HEK293 (cell line): ENCODE measurements around the gene TP53I11.

Experiments
- CTCF ChIA-PET: fragments of 350-600 bp; formaldehyde crosslinking; extraction: SDS; loops from one replicate; lab custom pipeline; 2021; ENCODE audit warnings: antibody characterized with exemption; lab: Yijun Ruan, JAX
- POLR2A ChIA-PET: fragments of 300-600 bp; formaldehyde crosslinking; extraction: SDS; loops from one replicate; lab custom pipeline; 2020; ENCODE audit warnings: antibody characterized with exemption, inconsistent platforms; lab: Yijun Ruan, JAX
- H3K27ac ChIP-seq: fragments of 200-500 bp; sonication (Bioruptor generic); 2 replicates; pipeline ENCODE4 v1.5.1; 2014; ENCODE audit warnings: low read depth, low read length, control low read depth, inconsistent platforms; ENCODE audit errors: extremely low read depth
- H3K36me3 ChIP-seq, 2 experiments: fragments of 200-500 bp in 1 of 2; sonication (Bioruptor generic) in 1 of 2; 1 replicate in 1 of 2; 2 replicates in 1 of 2; pipeline ENCODE4 v1.5.1; 2014 to 2017; ENCODE audit warnings: inconsistent platforms in 2 of 2, low read length in 2 of 2; ENCODE audit not compliant: control insufficient read depth in 2 of 2, insufficient read depth in 1 of 2
- H3K4me1 ChIP-seq: fragments of 200-500 bp; sonication (Bioruptor generic); 2 replicates; pipeline ENCODE4 v1.5.1; 2014; ENCODE audit warnings: mild to moderate bottlenecking, low read length, inconsistent platforms; ENCODE audit not compliant: control insufficient read depth, insufficient read depth
- H3K4me3 ChIP-seq: 2 replicates; pipeline ENCODE4 v1.5.1; 2011; ENCODE audit warnings: low read depth, mild to moderate bottlenecking, control low read depth, low read length, moderate library complexity
- H3K9me3 ChIP-seq: fragments of 200-500 bp; sonication (Bioruptor generic); 2 replicates; pipeline ENCODE4 v1.5.1; 2014; ENCODE audit warnings: low read depth, low read length, inconsistent platforms; ENCODE audit not compliant: control insufficient read depth, insufficient read depth
- AEBP2 ChIP-seq: fragments of 450-650 bp; formaldehyde crosslinking; IDR thresholded peaks from 2 replicates; pipeline ENCODE4 v1.5.1; 2016; ENCODE audit warnings: missing biosample characterization, missing genetic modification characterization, borderline replicate concordance
- FEZF1 ChIP-seq: fragments of 450-650 bp; formaldehyde crosslinking; IDR thresholded peaks from 2 replicates; pipeline ENCODE4 v1.5.1; 2016; ENCODE audit warnings: missing biosample characterization, missing genetic modification characterization
- GLI4 ChIP-seq: fragments of 450-650 bp; formaldehyde crosslinking; IDR thresholded peaks from 2 replicates; pipeline ENCODE4 v1.5.1; 2016; ENCODE audit warnings: missing biosample characterization, missing genetic modification characterization
- GLIS1 ChIP-seq: fragments of 450-650 bp; formaldehyde crosslinking; IDR thresholded peaks from 2 replicates; pipeline ENCODE4 v1.5.1; 2016; ENCODE audit warnings: missing biosample characterization, missing genetic modification characterization
- TRIM28 ChIP-seq: IDR thresholded peaks from 2 replicates; pipeline ENCODE4 v1.6.1; 2011; ENCODE audit warnings: low read length, control low read depth, borderline replicate concordance
- ZBTB17 ChIP-seq: fragments of 450-650 bp; formaldehyde crosslinking; IDR thresholded peaks from 2 replicates; pipeline ENCODE4 v1.5.1; 2016; ENCODE audit warnings: missing biosample characterization, missing genetic modification characterization
- ZBTB48 ChIP-seq: fragments of 450-650 bp; formaldehyde crosslinking; IDR thresholded peaks from 2 replicates; pipeline ENCODE4 v1.5.1; 2016; ENCODE audit warnings: missing biosample characterization, missing genetic modification characterization
- ZNF133 ChIP-seq: fragments of 450-650 bp; formaldehyde crosslinking; IDR thresholded peaks from 2 replicates; pipeline ENCODE4 v1.5.1; 2016; ENCODE audit warnings: missing biosample characterization, missing genetic modification characterization
- ZNF148 ChIP-seq: fragments of 450-650 bp; formaldehyde crosslinking; IDR thresholded peaks from 2 replicates; pipeline ENCODE4 v1.5.0; 2017; ENCODE audit warnings: missing biosample characterization, missing genetic modification characterization, borderline replicate concordance
- ZNF214 ChIP-seq: fragments of 450-650 bp; formaldehyde crosslinking; IDR thresholded peaks from 2 replicates; pipeline ENCODE4 v1.5.1; 2017; ENCODE audit warnings: missing biosample characterization, mild to moderate bottlenecking, missing genetic modification characterization, borderline replicate concordance
- ZNF302 ChIP-seq: fragments of 450-650 bp; formaldehyde crosslinking; IDR thresholded peaks from 2 replicates; pipeline ENCODE4 v1.5.1; 2016; ENCODE audit warnings: missing biosample characterization, missing genetic modification characterization, low read depth
- ZNF335 ChIP-seq: fragments of 450-650 bp; formaldehyde crosslinking; conservative IDR thresholded peaks from 2 replicates; pipeline ENCODE4 v1.5.1; 2016; ENCODE audit warnings: missing biosample characterization, missing genetic modification characterization
- ZNF366 ChIP-seq: fragments of 450-650 bp; formaldehyde crosslinking; conservative IDR thresholded peaks from 2 replicates; pipeline ENCODE4 v1.5.1; 2016; ENCODE audit warnings: missing biosample characterization, missing genetic modification characterization
- ZNF404 ChIP-seq: fragments of 450-650 bp; formaldehyde crosslinking; IDR thresholded peaks from 2 replicates; pipeline ENCODE4 v1.5.1; 2017; ENCODE audit warnings: missing biosample characterization, missing genetic modification characterization
- ZNF433 ChIP-seq: fragments of 450-650 bp; formaldehyde crosslinking; IDR thresholded peaks from 2 replicates; pipeline ENCODE4 v1.5.1; 2016; ENCODE audit warnings: missing biosample characterization, missing genetic modification characterization, low read depth
- ZNF544 ChIP-seq: fragments of 450-650 bp; formaldehyde crosslinking; IDR thresholded peaks from 2 replicates; pipeline ENCODE4 v1.5.0; 2017; ENCODE audit warnings: missing biosample characterization, missing genetic modification characterization
- ZNF670 ChIP-seq: fragments of 450-650 bp; formaldehyde crosslinking; IDR thresholded peaks from 2 replicates; pipeline ENCODE4 v1.5.1; 2016; ENCODE audit warnings: missing biosample characterization, missing genetic modification characterization, low read depth
- ZNF791 ChIP-seq: fragments of 450-650 bp; formaldehyde crosslinking; IDR thresholded peaks from 2 replicates; pipeline ENCODE4 v1.5.1; 2016; ENCODE audit warnings: missing biosample characterization, missing genetic modification characterization
- ZNF830 ChIP-seq: fragments of 450-650 bp; IDR thresholded peaks from 2 replicates; pipeline ENCODE4 v1.5.0; 2018; ENCODE audit warnings: missing biosample characterization, missing genetic modification characterization, low read depth, mild to moderate bottlenecking, moderate library complexity
- TF ChIP-seq, protein P1 (sequence below): fragments of 450-650 bp; formaldehyde crosslinking; IDR thresholded peaks from 2 replicates; pipeline ENCODE4 v1.5.1; 2016; ENCODE audit warnings: missing biosample characterization, missing genetic modification characterization
- TF ChIP-seq, protein P2 (sequence below): fragments of 450-650 bp; formaldehyde crosslinking; IDR thresholded peaks from 2 replicates; pipeline ENCODE4 v1.5.1; 2016; ENCODE audit warnings: missing biosample characterization, missing genetic modification characterization

TP53I11 gene

GRCh38 chr11:44982496-44983062 is 31.9 kb upstream of the TP53I11 start:
- no peaks in the 10 kb centered on the region for H3K9me3 ChIP-seq
- ChIA-PET POLR2A (no interaction called here), CTCF (interaction anchor here (1.4 kb wide), 1 partner anchor 53 kb away, joined by 4 read pairs; no protein-coding TSS in a partner anchor)

GRCh38 chr11:44980533-44981427 is 30.1 kb upstream of the TP53I11 start:
- Histone ChIP-seq H3K4me1 (no peaks in the 10 kb centered on the region; the same call in 1 of the 2 replicates), H3K36me3 (no peaks in the 10 kb centered on the region), H3K4me3 (no peak overlapping the region), H3K9me3 (no peaks in the 10 kb centered on the region), H3K27ac (no peak overlapping the region)
- TF ChIP-seq ZNF830, result no peak
- no peak for TF ChIP-seq ZNF302
- no peak for TF ChIP-seq ZNF133 (tag by site-specific recombination)
- TF ChIP-seq ZNF404 (tag by site-specific recombination), result no peak
- no peak for TF ChIP-seq GLI4 (tag by site-specific recombination)
- no peak for TF ChIP-seq ZNF214 (tag by site-specific recombination)
- no peak for TF ChIP-seq ZNF433
- TF ChIP-seq ZNF366, result no peak
- no peak for TF ChIP-seq ZNF148 (tag by site-specific recombination)
- no peak for TF ChIP-seq ZBTB17 (tag by site-specific recombination)
- TF ChIP-seq ZNF544, result no peak
- no peak for TF ChIP-seq ZNF670 (tag by site-specific recombination)
- no peak for TF ChIP-seq AEBP2 (tag by site-specific recombination)
- TF ChIP-seq TRIM28, result no peak
- TF ChIP-seq ZBTB48 (tag by site-specific recombination), result no peak
- no peak for TF ChIP-seq FEZF1
- TF ChIP-seq, protein P1, sequence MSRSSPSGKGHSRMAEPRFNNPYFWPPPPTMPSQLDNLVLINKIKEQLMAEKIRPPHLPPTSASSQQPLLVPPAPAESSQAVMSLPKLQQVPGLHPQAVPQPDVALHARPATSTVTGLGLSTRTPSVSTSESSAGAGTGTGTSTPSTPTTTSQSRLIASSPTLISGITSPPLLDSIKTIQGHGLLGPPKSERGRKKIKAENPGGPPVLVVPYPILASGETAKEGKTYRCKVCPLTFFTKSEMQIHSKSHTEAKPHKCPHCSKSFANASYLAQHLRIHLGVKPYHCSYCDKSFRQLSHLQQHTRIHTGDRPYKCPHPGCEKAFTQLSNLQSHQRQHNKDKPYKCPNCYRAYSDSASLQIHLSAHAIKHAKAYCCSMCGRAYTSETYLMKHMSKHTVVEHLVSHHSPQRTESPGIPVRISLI, result no peak
- TF ChIP-seq, protein P2, sequence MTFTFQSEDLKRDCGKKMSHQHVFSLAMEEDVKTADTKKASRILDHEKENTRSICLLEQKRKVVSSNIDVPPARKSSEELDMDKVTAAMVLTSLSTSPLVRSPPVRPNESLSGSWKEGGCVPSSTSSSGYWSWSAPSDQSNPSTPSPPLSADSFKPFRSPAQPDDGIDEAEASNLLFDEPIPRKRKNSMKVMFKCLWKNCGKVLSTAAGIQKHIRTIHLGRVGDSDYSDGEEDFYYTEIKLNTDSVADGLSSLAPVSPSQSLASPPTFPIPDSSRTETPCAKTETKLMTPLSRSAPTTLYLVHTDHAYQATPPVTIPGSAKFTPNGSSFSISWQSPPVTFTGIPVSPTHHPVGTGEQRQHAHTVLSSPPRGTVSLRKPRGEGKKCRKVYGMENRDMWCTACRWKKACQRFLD (tag by site-specific recombination), result no peak
- ChIA-PET CTCF (interaction anchor here (0.8 to 0.9 kb wide), 2 partner anchors 32 to 36 kb away, joined by 3 to 7 read pairs; no protein-coding TSS in a partner anchor), POLR2A (no interaction called here)

More at GRCh38 chr11:44982496-44983062, 31.9 kb upstream of the TP53I11 start:
- H3K27ac ChIP-seq, result no peak overlapping the region
- no peaks in the 10 kb centered on the region; the same call in 1 of the 2 replicates for H3K4me1 ChIP-seq
- no peak overlapping the region for H3K4me3 ChIP-seq
- TF ChIP-seq ZNF335 (tag by site-specific recombination), result no peak
- no peak for TF ChIP-seq ZNF791
- no peak for TF ChIP-seq GLIS1 (tag by site-specific recombination)
- TF ChIP-seq, all 188 proteins: peak for 0
- H3K36me3 ChIP-seq, result no peaks in the 10 kb centered on the region
